Spleen (tissue), 7 donors: ENCODE results near the gene RDX.

Experiments used
- POLR2A ChIP-seq, 3 donors: fragments of 450-650 bp; IDR thresholded peaks; one replicate each; pipeline ENCODE4 v1.5.1; 2017; ENCODE audit warnings: antibody characterized with exemption in 3 of 3, mild to moderate bottlenecking in 1 of 3
- POLR2AphosphoS5 ChIP-seq, 3 donors: sonication (generic); formaldehyde crosslinking; IDR thresholded peaks; one replicate each; pipeline ENCODE4 v1.5.1; 2017; ENCODE audit warnings: antibody characterized with exemption in 3 of 3
- TF ChIP-seq, protein P1 (sequence below), 11 experiments: fragments of 200-600 bp in 7 of 11; fragments of 450-650 bp in 4 of 11; sonication (generic) in 4 of 11; IDR thresholded peaks in 8 of 11; conservative IDR thresholded peaks in 3 of 11; 1 replicate in 7 of 11; 2 replicates in 4 of 11; pipeline versions ENCODE4 v1.4.0 to v1.8.0; 2016 to 2021; ENCODE audit warnings: antibody characterized with exemption in 11 of 11, inconsistent platforms in 4 of 11, mild to moderate bottlenecking in 1 of 11
- donor health status: DM: no; HTN: no; CAD: no; lungs with moderate emphysema.
- donor health status: DM: no; HTN: no; CAD: no.
- donor health status: DM: no; HTN: no; CAD: no.

DNA sequence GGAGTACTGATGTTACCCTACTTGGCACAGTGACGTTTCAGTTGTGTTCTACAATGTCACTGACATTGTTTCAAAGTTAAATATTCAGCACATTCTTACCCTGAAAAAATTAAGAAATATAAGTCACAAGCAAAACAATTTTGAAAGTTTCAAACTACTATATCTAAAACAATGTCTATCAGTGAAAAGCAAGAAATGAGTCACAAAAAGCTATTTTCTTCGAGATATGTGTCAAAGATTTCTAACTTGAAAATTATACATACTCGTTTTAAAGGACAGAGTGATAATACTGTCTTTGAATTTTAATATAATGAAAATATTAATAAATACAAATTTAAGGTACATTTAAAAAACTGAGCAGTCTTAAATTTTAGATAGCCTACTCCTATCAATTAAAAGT, 42.9 kb downstream of the RDX start:
- TF ChIP-seq, protein P1, sequence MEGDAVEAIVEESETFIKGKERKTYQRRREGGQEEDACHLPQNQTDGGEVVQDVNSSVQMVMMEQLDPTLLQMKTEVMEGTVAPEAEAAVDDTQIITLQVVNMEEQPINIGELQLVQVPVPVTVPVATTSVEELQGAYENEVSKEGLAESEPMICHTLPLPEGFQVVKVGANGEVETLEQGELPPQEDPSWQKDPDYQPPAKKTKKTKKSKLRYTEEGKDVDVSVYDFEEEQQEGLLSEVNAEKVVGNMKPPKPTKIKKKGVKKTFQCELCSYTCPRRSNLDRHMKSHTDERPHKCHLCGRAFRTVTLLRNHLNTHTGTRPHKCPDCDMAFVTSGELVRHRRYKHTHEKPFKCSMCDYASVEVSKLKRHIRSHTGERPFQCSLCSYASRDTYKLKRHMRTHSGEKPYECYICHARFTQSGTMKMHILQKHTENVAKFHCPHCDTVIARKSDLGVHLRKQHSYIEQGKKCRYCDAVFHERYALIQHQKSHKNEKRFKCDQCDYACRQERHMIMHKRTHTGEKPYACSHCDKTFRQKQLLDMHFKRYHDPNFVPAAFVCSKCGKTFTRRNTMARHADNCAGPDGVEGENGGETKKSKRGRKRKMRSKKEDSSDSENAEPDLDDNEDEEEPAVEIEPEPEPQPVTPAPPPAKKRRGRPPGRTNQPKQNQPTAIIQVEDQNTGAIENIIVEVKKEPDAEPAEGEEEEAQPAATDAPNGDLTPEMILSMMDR (IDR thresholded peaks at IDR 0.05 in 8 of 11, conservative IDR thresholded peaks at IDR 0.05 in 3 of 11) = no peak
- TF ChIP-seq POLR2AphosphoS5 (IDR thresholded peaks at IDR 0.05) (no peak), POLR2A (IDR thresholded peaks at IDR 0.05) (no peak)
